22Rv1 (cell line): ENCODE measurements around the gene CDC16.

ENCODE experiments used
- H3K27ac ChIP-seq: fragments of 450-650 bp; 2 replicates; pipeline ENCODE4 v1.5.1; 2017
- ZFX ChIP-seq: fragments of 450-650 bp; IDR thresholded peaks from 2 replicates; pipeline ENCODE4 v1.6.1; 2017; ENCODE audit warnings: antibody characterized with exemption, borderline replicate concordance
- TF ChIP-seq, protein P1 (sequence below): fragments of 450-650 bp; IDR thresholded peaks from 2 replicates; pipeline ENCODE4 v1.5.1; 2017; ENCODE audit warnings: mild to moderate bottlenecking

The CDC16 gene

DNA sequence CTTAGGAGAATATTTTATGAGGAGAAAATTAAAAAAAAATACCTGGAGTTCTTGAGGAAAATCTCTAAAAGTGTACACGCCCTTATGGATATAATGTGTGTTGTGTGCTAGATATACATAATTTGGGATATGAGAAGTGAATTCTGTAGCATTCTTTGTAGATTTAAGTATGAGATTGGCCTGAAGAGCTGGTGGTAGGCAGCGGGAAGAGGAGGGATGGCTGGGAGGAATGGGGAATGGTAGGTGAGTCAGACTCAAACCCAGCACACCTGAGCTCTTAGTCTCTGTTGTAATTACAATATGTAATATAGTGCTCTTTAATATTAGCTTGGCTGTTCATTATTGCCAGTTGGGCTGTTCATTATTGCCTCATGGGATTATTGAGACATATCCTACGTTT lies 86.6 kb downstream of the CDC16 start:
- TF ChIP-seq, protein P1, sequence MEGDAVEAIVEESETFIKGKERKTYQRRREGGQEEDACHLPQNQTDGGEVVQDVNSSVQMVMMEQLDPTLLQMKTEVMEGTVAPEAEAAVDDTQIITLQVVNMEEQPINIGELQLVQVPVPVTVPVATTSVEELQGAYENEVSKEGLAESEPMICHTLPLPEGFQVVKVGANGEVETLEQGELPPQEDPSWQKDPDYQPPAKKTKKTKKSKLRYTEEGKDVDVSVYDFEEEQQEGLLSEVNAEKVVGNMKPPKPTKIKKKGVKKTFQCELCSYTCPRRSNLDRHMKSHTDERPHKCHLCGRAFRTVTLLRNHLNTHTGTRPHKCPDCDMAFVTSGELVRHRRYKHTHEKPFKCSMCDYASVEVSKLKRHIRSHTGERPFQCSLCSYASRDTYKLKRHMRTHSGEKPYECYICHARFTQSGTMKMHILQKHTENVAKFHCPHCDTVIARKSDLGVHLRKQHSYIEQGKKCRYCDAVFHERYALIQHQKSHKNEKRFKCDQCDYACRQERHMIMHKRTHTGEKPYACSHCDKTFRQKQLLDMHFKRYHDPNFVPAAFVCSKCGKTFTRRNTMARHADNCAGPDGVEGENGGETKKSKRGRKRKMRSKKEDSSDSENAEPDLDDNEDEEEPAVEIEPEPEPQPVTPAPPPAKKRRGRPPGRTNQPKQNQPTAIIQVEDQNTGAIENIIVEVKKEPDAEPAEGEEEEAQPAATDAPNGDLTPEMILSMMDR, result no peak
- no peak for TF ChIP-seq ZFX
- no peak overlapping the region for H3K27ac ChIP-seq
